HG02623 (cell line): Measurements from ENCODE around the gene PAXX.

Experiments used
- ATAC-seq: cut with Tn5 transposase; IDR thresholded peaks from one replicate; pipeline ENCODE4 v1.9.1; 2021; ENCODE audit warnings: moderate library complexity; ENCODE audit not compliant: unreplicated experiment

Gene PAXX

DNA sequence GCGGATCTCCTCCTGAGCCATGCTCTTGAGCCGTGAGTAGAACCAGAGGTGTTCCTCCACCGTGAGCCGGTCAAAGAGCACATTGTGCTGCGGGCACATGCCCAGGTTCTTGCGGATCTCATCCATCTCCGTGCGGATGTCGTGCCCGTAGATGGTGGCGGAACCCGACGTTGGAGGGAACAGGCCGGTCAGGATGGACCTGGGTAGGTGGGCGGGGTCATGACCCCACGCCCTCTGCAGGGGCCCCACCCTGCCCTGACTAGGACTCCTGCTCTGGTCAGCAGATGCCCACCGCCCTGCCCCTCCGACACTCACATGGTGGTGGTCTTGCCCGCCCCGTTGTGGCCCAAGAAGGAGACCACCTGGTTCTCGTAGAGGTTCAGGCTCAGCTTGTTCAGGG is 23.8 kb downstream of the PAXX start:
- no peak for ATAC-seq

DNA sequence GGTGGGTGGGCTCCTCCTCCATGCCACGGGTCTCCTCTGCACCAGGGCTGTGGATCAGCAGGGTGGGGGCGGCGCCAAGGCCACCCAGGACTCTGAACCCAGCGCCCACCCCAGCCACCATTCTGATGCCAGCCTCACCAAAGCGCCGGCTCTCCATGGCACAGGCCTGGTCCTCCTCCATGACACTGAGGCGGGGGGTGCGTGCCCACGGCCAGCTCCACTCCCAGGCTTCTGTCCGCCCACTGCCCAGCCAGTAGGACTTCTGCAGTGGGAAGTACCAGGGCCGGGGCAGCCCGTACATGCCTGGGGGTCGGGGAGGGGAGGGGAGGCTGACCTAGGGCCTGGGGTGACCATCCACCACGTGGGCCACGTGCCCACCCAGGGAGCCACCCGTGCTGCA is 24.2 kb downstream of the PAXX start:
- no peak for ATAC-seq

DNA sequence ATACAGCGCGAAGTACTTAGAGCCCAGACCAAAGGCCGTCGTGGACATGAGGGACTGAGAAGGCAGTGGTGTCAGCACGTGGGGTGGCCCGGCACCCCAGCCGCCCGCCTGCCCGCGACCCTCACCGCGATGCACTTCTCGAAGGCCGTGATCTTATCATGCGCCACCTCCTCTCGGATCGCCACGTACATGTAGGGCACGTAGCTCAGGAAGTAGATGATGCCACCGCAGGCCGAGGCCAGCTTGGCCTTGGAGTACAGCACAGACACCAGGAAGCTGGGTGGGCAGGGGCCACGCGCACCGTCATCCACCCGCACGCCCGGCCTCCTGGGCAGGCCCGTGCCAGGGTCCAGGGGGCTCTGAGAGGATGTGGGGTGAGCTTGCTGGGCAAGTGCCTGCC is 24.8 kb downstream of the PAXX start:
- ATAC-seq: no peak

DNA sequence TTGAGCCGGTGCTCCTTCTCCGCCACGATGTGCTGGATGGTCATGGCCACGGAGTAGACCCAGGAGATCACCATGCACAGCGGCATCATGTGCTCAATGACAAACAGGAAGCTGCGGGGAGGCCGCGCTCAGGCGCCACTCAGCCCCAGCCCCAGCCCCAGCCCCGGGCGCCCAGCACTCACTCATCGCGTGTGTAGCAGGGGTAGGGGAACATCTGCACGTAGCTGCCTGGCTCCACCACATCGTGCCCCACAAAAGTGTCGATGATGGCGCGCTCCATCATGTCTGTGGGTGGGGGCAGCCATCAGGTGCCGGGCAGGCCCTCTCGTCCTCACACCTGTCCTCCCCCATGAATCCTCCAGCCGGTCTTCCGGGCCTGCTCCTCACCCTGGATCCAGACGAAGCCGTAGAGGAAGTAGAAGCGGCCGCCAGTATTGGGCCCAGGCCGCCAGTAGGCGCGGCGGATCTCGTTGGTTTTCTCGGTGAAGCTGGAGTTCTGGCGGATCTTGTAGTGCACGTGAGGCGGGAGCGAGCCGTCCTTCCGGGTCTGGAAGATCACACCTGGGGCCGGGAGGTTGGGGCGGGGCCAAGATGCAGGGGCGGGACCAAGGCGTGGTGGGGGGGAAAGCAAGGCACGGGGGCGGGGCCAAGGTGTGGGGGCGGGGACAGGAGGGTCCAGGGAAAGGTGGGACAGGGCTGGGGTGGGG is 25.7 kb downstream of the PAXX start:
- ATAC-seq: no peak

DNA sequence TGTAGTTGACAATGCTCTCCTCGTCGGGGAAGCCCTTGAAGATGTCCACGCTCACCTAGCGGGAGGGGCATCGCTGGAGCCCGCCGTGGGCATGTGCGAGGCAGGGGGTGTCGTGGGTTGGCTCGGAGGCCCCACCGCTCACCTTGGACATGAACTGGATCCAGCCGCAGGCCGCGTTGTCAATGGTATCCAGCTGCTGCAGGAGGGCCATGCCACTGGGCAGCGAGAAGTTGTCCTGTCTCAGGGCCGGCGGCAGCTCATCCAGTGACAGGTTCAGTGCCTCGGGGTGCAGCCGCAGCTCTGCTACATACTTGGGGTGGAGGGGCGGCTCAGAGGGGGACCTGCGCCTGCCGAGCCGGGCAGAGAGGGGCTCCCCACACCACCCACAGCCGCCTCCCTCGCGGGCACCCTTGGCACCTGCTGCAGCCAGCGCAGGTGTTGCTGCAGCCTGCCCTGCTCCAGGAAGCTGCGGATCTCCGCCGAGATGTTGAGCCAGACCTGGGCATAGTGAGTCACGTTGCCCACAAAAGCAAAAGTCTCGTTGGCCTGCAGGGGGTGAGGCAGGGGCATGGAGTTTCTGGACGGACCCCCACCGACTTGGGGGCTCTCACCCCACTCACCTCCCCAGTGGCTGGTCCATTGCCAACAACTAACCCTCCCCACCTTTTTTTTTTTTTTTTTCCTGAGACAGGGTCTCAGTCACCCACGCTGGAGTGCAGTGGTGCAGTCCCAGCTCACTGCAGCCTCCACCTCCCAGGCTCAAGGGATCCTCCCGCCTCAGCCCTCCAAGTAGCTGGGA is 26.7 kb downstream of the PAXX start:
- ATAC-seq: no peak

DNA sequence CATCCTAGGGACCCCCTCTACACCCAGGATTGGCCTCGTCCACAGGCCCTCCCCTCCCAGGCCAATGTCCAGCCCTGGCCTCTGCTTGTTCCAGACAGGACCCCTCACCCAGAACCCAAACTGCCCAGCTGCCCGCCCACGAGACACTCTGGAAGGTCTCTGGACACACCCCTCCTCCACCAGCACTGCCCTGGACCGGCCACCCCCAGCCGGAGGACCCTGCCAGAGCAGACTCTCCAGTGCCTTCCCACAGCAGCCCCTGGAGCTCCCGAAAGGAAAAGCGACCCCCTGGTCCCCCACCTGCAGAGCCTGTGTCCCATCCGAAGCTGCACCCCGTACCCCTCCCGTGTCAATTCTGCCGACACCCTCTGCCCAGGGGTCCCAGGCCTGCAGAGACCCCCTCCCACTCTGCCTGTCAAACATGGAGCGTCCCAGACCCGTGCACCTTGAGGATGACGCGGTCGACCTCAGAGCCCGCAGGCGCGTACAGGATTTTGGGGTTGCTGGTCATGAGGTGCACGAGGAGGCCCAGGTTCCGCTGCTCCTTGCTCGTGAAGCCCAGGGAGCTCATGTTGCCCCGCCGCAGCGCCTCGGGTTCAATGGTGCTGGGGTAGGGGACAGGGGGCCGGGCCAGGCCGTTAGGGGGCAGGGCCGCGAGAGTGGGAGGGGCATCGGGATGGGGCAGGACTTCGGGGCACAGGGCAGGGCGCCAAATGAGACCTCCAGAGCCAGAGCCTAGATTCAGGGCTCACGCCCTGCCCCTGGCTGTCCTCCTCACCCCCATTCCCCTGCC is 27.9 kb downstream of the PAXX start:
- ATAC-seq: no peak

DNA sequence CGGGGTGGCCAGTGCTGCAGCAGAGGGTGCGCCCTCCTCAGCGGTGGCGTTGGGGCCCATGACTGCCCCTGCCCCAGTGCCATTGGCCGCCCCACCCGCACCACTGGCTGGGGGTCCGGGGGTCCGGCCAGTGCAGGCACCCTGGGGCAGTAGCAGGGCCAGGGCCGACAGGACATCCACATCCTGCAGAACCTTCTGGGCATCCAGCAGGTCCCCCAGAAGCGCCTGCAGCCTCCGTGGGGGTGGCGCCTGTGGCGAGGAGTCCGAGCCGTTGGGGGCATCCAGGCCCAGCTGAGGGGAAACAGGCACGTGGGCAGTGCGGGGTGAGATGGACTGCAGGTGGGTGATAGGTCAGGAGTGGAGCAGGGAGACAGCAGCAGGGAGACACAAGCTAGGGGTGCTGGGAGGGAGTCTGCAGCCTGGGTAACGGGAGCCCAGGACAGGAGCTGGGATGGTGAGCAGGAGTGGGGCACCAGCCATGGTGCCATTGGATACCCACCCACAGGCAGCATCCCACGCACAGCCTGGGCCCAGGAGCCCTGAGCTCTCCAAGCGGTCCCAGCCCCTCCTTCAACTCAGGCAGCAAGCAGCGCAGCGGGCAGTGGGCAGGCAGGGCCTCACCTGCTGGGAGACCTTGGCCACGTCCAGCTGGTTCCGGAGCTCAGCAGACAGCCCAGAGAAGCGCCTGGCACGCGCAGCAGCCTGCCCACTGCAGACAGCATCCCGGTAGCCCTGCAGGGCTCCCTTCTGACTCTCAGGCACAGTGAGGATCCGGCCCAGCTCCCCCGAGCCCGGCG is 28.7 kb downstream of the PAXX start:
- ATAC-seq: no peak

DNA sequence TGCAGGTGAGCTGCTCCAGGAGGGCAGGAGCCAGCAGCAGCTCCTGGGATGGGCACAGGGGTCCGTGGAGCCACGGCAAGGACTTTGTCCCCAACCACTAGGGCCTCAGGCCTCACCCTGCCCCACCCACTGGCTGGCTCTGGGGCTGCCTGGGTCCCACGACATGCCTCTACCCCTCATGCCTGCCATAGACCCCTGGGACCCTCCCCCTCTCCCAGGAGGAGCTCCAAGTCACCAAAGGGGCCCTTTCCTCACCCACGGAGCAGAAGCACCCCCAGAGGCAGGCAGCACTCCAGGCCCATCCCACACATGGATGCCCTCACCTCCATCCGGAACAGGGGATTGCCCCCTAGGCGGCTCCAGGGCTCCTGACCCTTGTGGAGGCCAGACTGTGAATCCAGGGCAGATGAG is 29.4 kb downstream of the PAXX start:
- ATAC-seq: no peak

DNA sequence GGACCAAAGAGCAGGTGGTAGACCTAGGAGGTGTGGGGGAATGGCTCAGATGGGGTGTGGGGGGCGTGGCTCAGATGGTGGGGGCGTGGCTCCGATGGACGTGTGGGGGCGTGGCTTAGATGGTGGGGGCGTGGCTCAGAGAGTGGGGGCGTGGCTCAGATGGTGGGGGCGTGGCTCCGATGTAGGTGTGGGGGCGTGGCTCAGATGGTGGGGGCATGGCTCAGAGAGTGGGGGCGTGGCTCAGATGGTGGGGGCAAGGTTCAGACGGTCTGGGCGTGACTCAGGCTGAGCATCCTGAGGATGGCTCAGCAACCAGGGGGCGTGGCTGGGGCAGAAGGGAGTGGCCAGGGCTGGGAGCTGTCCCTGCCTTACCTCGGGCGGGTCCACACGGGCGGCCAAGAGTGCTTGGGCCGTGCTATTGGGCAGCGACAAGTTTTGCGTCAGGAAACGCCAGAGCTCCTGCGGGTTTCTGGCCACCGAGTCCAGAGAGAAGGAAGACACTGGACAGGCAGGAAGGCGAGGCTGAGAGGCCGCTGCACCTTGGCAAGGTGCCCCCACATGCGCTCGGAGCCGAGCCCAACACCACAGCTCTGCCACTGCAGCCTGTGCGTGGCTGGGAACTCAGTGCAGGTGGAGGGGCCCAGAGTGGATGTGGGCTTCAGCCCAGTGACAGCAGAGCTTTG is 29.9 kb downstream of the PAXX start:
- ATAC-seq: no peak

DNA sequence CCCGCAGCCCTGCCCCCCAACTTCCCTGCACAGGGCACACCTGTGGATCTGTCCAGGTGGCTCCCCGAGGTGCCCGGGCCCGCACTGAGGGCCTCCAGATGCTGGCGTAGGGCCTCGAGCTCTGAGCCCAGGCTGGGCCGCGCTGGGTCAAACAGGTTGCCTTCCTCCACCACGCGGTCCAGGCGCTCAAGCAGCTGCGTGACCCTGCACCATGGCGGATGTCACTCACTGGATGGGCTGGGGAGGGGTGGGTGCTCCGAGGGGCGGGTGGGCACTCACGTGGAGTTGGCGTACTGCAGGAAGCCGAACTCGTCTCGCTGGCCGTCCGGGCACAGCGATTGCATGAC is 30.4 kb downstream of the PAXX start:
- ATAC-seq: no peak

DNA sequence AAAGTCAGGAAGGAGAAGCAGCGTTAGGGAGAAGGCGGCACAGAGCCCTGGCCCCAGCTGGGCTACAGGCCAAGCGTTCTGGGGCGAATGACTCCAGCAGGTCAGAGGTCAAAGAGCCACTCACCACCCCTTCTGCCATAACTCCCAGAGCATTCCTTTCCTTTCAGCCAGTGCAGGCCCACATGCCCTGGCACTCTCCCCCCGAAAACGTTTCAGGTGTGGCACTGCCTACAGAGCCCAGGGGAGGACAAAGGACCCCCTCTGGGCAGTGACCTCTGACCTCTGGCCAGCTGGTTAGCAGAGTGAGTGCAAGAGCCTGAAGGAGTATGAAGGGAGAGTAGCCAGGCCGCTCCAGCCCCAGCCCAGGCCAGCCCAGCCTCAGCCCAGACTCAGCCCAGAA is 30.9 kb downstream of the PAXX start:
- no peak for ATAC-seq

DNA sequence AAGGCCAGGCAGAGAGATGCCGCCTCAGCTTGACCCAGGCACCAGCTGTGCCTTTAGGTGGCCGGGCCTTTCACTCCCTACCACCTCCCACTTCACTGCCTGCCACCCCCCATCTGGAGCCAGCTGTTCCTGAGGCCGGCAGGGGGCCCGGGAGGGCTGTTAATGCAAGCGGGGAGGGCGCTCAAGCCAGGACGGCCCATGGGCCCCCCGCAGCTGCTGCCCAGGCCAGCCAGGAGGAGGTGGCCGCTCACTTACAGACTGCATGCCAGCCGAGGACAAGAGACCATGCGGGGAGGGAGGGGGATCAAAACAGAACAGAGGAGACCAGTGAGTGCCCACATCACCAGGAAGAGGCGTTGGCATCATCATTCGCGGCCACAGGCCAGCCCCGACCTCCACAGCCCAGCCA is 31.4 kb downstream of the PAXX start:
- ATAC-seq: no peak

DNA sequence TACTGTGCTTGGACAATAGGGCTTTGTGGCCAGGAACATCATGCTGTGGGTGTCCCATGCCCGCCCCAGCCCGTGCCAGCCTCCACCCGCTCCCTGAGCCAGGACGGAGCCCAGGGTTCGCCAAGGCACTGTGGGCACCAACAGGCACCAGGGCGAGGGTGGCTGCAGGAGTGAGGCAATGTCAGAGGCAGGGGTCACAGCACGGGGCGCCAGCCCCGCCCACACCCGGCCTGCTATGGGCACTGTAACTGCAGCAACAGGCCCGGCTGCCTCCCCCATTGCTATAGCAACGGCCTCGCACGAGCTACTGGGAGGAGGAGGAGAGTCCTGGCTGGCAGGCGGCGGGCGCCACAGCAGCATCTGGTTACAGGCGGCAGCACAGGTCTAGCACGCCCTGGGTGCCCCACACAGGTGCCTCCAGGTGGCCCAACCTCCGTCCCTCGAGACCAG is 33.3 kb downstream of the PAXX start:
- no peak for ATAC-seq

DNA sequence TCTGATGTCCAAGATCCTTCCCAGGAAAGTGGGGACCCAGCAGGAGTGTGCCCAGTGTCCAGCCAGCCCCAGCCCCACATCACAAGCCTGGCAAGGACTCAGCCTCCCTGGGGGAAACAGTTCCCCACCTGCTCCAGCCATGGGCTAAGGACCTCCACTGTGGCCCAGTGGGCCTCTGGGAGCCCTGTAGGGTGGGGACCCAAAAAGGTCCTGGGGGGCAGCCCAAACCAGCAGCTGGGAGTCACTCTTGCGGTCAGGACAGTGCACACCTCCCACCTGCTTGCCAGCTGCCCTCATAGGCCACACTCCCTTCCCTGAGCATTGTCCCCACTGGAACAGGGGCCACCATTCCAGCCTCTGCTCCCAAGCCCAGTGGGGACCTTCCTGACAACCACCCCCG is 34.2 kb downstream of the PAXX start:
- ATAC-seq: no peak

DNA sequence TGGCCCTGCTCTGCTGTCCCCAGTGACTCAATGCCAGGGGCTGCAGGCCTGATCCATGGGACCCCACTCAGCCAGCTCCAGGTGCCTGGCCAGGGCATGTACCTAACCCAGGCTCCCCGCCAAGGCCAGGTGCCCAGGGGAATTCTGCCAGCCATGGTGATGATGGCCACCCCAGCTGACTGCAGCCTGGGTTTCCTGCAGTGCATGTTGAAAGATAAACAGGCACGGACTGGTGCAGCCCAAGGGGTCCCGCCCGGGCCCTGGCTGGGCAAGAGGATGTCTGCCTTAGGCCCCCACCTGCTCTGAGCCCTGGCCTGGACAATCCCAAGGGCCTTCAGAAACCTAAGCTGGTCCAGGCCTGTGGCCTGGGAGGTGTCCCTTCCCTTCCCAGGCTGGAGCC is 34.6 kb downstream of the PAXX start:
- no peak for ATAC-seq

DNA sequence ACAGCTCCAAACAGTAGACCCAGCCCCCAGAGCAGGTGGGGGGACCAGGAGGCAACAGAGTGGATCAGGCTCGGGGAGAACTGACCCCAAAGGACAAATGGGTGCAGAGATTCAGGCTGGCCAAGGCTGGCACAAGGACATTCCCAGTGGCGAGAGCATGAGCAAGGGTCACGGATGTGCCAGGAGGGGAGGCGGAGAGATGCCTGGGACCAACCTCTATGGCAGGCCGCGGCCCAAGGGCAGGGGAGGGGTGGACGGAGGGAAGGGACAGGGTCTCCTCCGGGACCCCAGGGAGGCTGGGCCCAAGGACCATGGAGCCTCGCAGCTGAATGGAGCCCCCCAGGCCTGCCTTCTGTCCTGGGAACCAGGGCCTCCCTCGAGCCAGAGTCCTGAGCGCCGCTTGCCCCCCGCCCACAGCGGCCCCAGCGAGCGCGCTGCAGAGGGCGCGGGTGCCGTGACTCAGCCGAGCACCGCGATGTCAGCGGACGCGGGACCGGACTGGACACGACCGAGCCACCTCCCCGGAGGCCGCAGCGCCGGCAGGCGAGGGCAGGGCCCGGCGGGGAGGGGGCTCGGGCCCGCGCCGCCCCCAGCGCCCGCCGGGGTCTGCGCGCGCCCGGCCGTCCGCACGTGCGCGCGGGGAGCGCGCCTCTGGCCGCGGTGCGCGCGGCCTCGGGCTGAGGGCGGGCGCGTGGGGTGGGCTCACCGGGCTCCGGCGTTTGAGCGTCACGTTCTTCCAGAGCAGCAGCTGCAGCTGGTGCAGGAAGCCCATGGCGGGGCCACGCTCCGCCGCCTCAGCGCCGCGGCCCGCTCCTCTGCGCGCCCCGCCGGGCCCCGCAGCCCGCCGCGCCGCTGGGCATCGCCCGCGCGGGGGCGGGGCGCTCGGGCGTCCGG is 35.4 kb downstream of the PAXX start, which contains the start of gene ABCA2:
ABCA2 (minus strand) TSS at position 869 of the 894 bp plus-strand sequence; CDS start at position 772, 97 bp downstream.
- ATAC-seq: no peak

DNA sequence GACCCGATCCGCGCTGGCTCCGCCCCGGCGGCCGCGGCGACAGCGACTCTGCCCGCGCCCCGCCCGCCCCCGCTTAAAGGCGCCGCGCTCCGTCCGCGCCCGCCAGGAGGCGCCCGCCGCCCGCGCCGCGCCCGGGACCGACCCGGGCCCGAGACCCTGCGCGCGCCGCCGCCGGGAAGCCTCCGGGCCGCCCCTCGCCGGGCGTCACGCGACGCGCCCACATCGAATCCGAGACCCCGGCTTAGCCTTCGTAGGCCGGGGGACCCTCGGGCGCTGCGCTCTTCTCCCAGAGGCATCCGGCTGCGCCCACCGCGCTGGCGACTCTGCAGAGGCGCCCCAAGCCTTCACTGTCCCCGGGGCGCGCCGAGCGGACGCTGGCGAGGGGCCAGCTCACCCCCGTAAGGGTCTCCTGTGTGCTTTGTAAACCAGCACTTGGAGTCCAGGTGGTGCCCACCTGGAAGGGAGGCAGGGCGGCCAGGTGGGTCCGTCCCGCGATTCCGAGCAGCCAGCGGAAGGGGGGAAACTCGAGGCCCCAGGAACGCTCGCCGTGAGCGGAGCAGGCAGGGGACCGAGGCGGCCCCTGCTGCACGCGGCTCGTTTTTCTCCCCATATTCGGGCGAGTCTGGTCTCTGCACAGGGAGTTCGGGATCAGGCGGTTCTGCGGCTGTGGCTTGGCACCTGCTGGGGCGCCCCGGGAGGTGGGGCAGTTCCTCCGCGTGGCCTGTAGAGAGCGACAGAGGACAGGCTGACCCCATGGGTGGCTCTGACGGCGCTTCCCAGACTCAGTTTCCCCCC is 36.2 kb downstream of the PAXX start:
- no peak for ATAC-seq
